CD14-positive monocyte (primary cell): ENCODE results near the gene NUDT8. TPM values are rescaled to one million over a fixed set of nuclear protein-coding genes. Genes with fewer than 3 reads are reported as not detected.

Source experiments
- DNase-seq, 3 donors: peaks; one replicate each; pipeline ENCODE4 v3.0.0-alpha.2; 2011 to 2022
- H2AFZ ChIP-seq: 2 replicates; pipeline ENCODE4 v1.6.0; 2012; ENCODE audit warnings: mild to moderate bottlenecking, low read depth, low read length, inconsistent platforms; ENCODE audit not compliant: insufficient read depth, poor library complexity, severe bottlenecking
- H3K27ac ChIP-seq, 2 donors: 1 replicate in 1 of 2; 2 replicates in 1 of 2; pipeline ENCODE4 v1.5.1; 2012 to 2013; ENCODE audit warnings: low read length in 2 of 2, control low read depth in 1 of 2, inconsistent platforms in 1 of 2, low read depth in 1 of 2, mild to moderate bottlenecking in 1 of 2
- H3K27me3 ChIP-seq, 2 donors: one replicate each; pipeline versions ENCODE4 v1.6.0 to v1.6.1; 2011 to 2013; ENCODE audit warnings: low read length in 2 of 2; ENCODE audit not compliant: control insufficient read depth in 2 of 2, insufficient read depth in 2 of 2
- H3K36me3 ChIP-seq, 2 donors: replicated peaks in 1 of 2; 1 replicate in 1 of 2; 2 replicates in 1 of 2; pipeline versions ENCODE4 v1.5.1 to v1.6.1; 2012 to 2013; ENCODE audit warnings: low read length in 2 of 2, control low read depth in 1 of 2, inconsistent platforms in 1 of 2, mild to moderate bottlenecking in 1 of 2; ENCODE audit not compliant: insufficient read depth in 2 of 2, control insufficient read depth in 1 of 2
- H3K4me1 ChIP-seq, 2 donors: 1 replicate in 1 of 2; 2 replicates in 1 of 2; pipeline versions ENCODE4 v1.5.1 to v1.6.1; 2012 to 2013; ENCODE audit warnings: low read length in 2 of 2, control low read depth in 1 of 2, inconsistent platforms in 1 of 2, mild to moderate bottlenecking in 1 of 2, moderate library complexity in 1 of 2; ENCODE audit not compliant: insufficient read depth in 2 of 2, control insufficient read depth in 1 of 2
- H3K4me2 ChIP-seq: replicated peaks from 2 replicates; pipeline ENCODE3; 2012; ENCODE audit warnings: low read length, moderate library complexity, mild to moderate bottlenecking; ENCODE audit not compliant: poor library complexity, severe bottlenecking; ENCODE audit errors: extremely low read depth
- H3K4me3 ChIP-seq, 3 experiments: fragments of 200-600 bp in 1 of 3; sonication (generic) in 1 of 3; replicated peaks in 1 of 3; 1 replicate in 2 of 3; 2 replicates in 1 of 3; pipeline ENCODE4 v1.5.1; 2011 to 2013; ENCODE audit warnings: low read length in 3 of 3, mild to moderate bottlenecking in 3 of 3, control low read depth in 2 of 3, low read depth in 2 of 3, inconsistent platforms in 1 of 3, moderate library complexity in 1 of 3
- H3K79me2 ChIP-seq: 2 replicates; pipeline ENCODE4 v1.6.0; 2012; ENCODE audit warnings: mild to moderate bottlenecking, control low read depth, inconsistent platforms, low read length, moderate library complexity; ENCODE audit not compliant: insufficient read depth
- H3K9ac ChIP-seq: 2 replicates; pipeline ENCODE4 v1.6.0; 2017; ENCODE audit warnings: low read length, mild to moderate bottlenecking; ENCODE audit not compliant: insufficient read depth, poor library complexity, severe bottlenecking
- H3K9me3 ChIP-seq, 2 donors: replicated peaks in 1 of 2; 1 replicate in 1 of 2; 2 replicates in 1 of 2; pipeline versions ENCODE4 v1.5.1 to v1.6.1; 2012 to 2013; ENCODE audit warnings: low read length in 2 of 2, control low read depth in 1 of 2; ENCODE audit not compliant: control insufficient read depth in 1 of 2, insufficient read depth in 1 of 2
- H4K20me1 ChIP-seq: 2 replicates; pipeline ENCODE4 v1.6.0; 2012; ENCODE audit warnings: mild to moderate bottlenecking, low read length, control low read depth, moderate library complexity; ENCODE audit not compliant: insufficient read depth
- H3K27ac Mint-ChIP-seq, 7 donors: one replicate each; pipeline ENCODE4 v1.8.0; 2020; ENCODE audit warnings: mild to moderate bottlenecking in 7 of 7, mixed read lengths in 7 of 7, moderate library complexity in 6 of 7, inconsistent platforms in 2 of 7
- H3K27me3 Mint-ChIP-seq, 3 donors: one replicate each; pipeline ENCODE4 v1.8.0; 2021 to 2022; ENCODE audit warnings: low read depth in 3 of 3, mild to moderate bottlenecking in 3 of 3, mixed read lengths in 3 of 3, moderate library complexity in 3 of 3, inconsistent platforms in 1 of 3
- H3K36me3 Mint-ChIP-seq, 2 donors: one replicate each; pipeline ENCODE4 v1.8.0; 2020; ENCODE audit warnings: mixed read lengths in 2 of 2, inconsistent platforms in 1 of 2, mild to moderate bottlenecking in 1 of 2
- H3K4me1 Mint-ChIP-seq: one replicate; pipeline ENCODE4 v1.8.0; 2020; ENCODE audit warnings: mild to moderate bottlenecking, mixed read lengths
- H3K4me3 Mint-ChIP-seq, 2 donors: one replicate each; pipeline ENCODE4 v1.8.0; 2020; ENCODE audit warnings: mild to moderate bottlenecking in 2 of 2, mixed read lengths in 2 of 2, moderate library complexity in 1 of 2
- H3K9me3 Mint-ChIP-seq, 7 donors: one replicate each; pipeline ENCODE4 v1.8.0; 2020 to 2022; ENCODE audit warnings: mixed read lengths in 7 of 7, mild to moderate bottlenecking in 6 of 7, moderate library complexity in 6 of 7, inconsistent platforms in 2 of 7
- WGBS: methylation state at CpG from one replicate; pipeline ENCODE4 v1.1.5; 2013; ENCODE audit warnings: missing lambda C conversion rate; ENCODE audit not compliant: insufficient coverage; 5-methylcytosine and 5-hydroxymethylcytosine counted together
- intact Hi-C, 2 donors: fragments of 100-400 bp; cut with micrococcal nuclease; formaldehyde crosslinking; loops; one replicate each; pipeline versions ENCODE4 v1.15.0 to v1.15.1; 2023
- polyA plus RNA-seq, 3 donors: library from polyadenylated mRNA; depleted of rRNA in 1 of 3; unstranded in 2 of 3; stranded (reverse) in 1 of 3; fragments of 300-500 nt in 2 of 3; fragments of >200 nt in 1 of 3; fragmentation: Illumina TruSeq in 2 of 3; gene quantifications; 1 replicate in 2 of 3; 2 replicates in 1 of 3; pipeline ENCODE4 v1.2.3, GENCODE V29; 2012 to 2021
- TF ChIP-seq, protein P1 (sequence below): fragments of 200-600 bp; IDR thresholded peaks from one replicate; pipeline ENCODE4 v1.8.0; 2022; ENCODE audit warnings: antibody characterized with exemption, mild to moderate bottlenecking

Gene NUDT8
- polyA plus RNA-seq, 3 donors: 0.92 to 1.4 (median 1.3) TPM

DNA sequence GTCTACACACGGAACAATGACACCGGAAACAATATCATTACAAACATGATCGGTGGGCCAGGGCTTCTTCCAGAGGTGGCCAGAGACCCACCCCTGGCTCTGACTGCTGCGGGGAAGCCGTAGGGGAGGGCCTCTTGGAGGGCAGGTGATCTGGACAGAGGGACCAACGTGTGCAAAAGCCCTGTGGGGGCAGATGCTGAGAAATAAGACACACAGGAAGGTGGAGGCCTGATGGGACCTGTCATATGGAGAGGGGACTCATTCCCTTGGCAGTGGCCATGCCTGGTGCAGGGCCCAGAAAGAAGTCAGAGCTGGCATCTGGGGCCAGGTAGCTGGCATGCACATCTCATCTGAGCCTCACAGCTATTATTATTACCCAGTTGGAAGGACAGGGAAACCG, 43.6 kb upstream of the NUDT8 start:
- DNase-seq: no peak
- H3K9ac ChIP-seq: no peak overlapping the region
- H3K36me3 ChIP-seq: no peaks in the 10 kb centered on the region
- Mint-ChIP-seq H3K9me3 (peaks cover 0 to 10% (median 5%) of the 10 kb centered on the region in 7 donors), H3K27me3 (peaks cover 0 to 2% (median 1%) of the 10 kb centered on the region in 3 donors), H3K36me3 (no peaks in the 10 kb centered on the region), H3K27ac (no peak overlapping the region), H3K4me1 (no peaks in the 10 kb centered on the region), H3K4me3 (no peak overlapping the region)
- H3K9me3 ChIP-seq: no peaks in the 10 kb centered on the region
- H2AFZ ChIP-seq: no peak overlapping the region
- H3K27me3 ChIP-seq: no peaks in the 10 kb centered on the region
- H4K20me1 ChIP-seq: no peaks in the 10 kb centered on the region
- TF ChIP-seq, protein P1, sequence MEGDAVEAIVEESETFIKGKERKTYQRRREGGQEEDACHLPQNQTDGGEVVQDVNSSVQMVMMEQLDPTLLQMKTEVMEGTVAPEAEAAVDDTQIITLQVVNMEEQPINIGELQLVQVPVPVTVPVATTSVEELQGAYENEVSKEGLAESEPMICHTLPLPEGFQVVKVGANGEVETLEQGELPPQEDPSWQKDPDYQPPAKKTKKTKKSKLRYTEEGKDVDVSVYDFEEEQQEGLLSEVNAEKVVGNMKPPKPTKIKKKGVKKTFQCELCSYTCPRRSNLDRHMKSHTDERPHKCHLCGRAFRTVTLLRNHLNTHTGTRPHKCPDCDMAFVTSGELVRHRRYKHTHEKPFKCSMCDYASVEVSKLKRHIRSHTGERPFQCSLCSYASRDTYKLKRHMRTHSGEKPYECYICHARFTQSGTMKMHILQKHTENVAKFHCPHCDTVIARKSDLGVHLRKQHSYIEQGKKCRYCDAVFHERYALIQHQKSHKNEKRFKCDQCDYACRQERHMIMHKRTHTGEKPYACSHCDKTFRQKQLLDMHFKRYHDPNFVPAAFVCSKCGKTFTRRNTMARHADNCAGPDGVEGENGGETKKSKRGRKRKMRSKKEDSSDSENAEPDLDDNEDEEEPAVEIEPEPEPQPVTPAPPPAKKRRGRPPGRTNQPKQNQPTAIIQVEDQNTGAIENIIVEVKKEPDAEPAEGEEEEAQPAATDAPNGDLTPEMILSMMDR: no peak
- WGBS: 81% methylated on average over 2 of the region's 7 CpGs
- H3K4me1 ChIP-seq: no peaks in the 10 kb centered on the region
- H3K4me3 ChIP-seq: no peak overlapping the region
- H3K79me2 ChIP-seq: no peaks in the 10 kb centered on the region
- H3K27ac ChIP-seq: no peak overlapping the region
- intact Hi-C loops: no loop called here
- H3K4me2 ChIP-seq: no peak overlapping the region

DNA sequence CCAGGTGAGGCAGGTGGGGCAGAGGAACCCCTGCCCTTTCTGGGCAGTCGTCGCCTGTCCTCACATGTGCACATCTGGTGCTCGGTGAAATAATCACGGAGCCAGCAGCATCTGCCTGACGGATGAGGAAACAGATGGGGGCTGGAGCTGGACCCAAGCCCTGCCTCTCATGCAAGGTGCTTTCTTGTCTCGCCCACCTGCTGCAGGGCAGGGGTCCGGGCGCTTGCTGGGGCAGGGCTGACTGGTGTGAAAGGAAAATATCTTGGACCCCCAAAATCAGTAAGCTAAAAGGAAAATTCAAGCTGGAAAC, 41.4 kb upstream of the NUDT8 start:
- Histone ChIP-seq H3K27ac (no peak overlapping the region), H3K9ac (no peak overlapping the region), H3K9me3 (no peaks in the 10 kb centered on the region), H3K4me1 (no peaks in the 10 kb centered on the region), H4K20me1 (no peaks in the 10 kb centered on the region), H3K36me3 (no peaks in the 10 kb centered on the region), H3K4me2 (no peak overlapping the region), H3K79me2 (no peaks in the 10 kb centered on the region), H3K27me3 (no peaks in the 10 kb centered on the region), H2AFZ (no peak overlapping the region), H3K4me3 (no peak overlapping the region)
- intact Hi-C loops: no loop called here
- H3K4me3 Mint-ChIP-seq: no peak overlapping the region
- H3K27ac Mint-ChIP-seq: no peak overlapping the region
- TF ChIP-seq, protein P1: no peak
- peaks cover 0 to 2% (median 1%) of the 10 kb centered on the region in 3 donors for H3K27me3 Mint-ChIP-seq
- DNase-seq: no peak
- H3K9me3 Mint-ChIP-seq: peaks cover 0 to 9% (median 3%) of the 10 kb centered on the region in 7 donors
- WGBS: 37% methylated on average over 6 of the region's 8 CpGs
- no peaks in the 10 kb centered on the region for H3K36me3 Mint-ChIP-seq
- H3K4me1 Mint-ChIP-seq: no peaks in the 10 kb centered on the region
